A549 (cell line): ENCODE results near the gene MTG1. TPM values are rescaled to one million over a fixed set of nuclear protein-coding genes. Genes with fewer than 3 reads are reported as not detected.

Experiments used
- ATAC-seq, 2 experiments: fragments of 200-7000 bp in 1 of 2; fragments of >200 bp in 1 of 2; cut with Nextera tagmentation in 1 of 2; cut with Tn5 transposase in 1 of 2; 3 replicates each; pipeline versions ENCODE4 v1.8.0 to v1.9.1; 2018 to 2020; ENCODE audit warnings: mild to moderate bottlenecking in 1 of 2, moderate library complexity in 1 of 2
- CTCF ChIA-PET: fragments of 300-600 bp; sonication (Branson Sonifier 250); formaldehyde crosslinking; extraction: SDS; loops from one replicate; lab custom pipeline; 2021; ENCODE audit warnings: antibody characterized with exemption, inconsistent platforms; lab: Yijun Ruan, JAX
- POLR2A ChIA-PET: fragments of 350-600 bp; formaldehyde crosslinking; extraction: SDS; loops from one replicate; lab custom pipeline; 2021; ENCODE audit warnings: antibody characterized with exemption, inconsistent platforms; lab: Yijun Ruan, JAX
- DNase-seq, 2 experiments: peaks; one replicate each; pipeline versions ENCODE4 v3.0.0 to v3.0.0-alpha.2; 2011 to 2016; ENCODE audit warnings: low read depth in 1 of 2, low spot score in 1 of 2
- FAIRE-seq: peaks from 2 replicates; lab custom pipeline; 2011; peaks lifted over from hg19 to GRCh38; lab: Jason Lieb, UNC
- H3K27ac ChIP-seq, 2 experiments: fragments of >200 bp; sonication (Bioruptor Twin); formaldehyde crosslinking; 3 replicates each; pipeline ENCODE4 v1.5.1; 2016 to 2017
- H3K4me1 ChIP-seq: fragments of >200 bp; sonication (Bioruptor Twin); formaldehyde crosslinking; 3 replicates; pipeline ENCODE4 v1.6.1; 2016
- H3K4me2 ChIP-seq: fragments of >200 bp; sonication (Bioruptor Twin); formaldehyde crosslinking; 3 replicates; pipeline ENCODE4 v1.6.1; 2016
- H3K4me3 ChIP-seq: fragments of >200 bp; sonication (Bioruptor Twin); formaldehyde crosslinking; 3 replicates; pipeline ENCODE4 v1.5.1; 2016
- H3K9me3 ChIP-seq: fragments of >200 bp; sonication (Bioruptor Twin); formaldehyde crosslinking; 3 replicates; pipeline ENCODE4 v1.6.1; 2016
- CBX8 ChIP-seq: fragments of 200-600 bp; sonication (generic); IDR thresholded peaks from 2 replicates; pipeline ENCODE4 v1.6.1; 2016
- CHD2 ChIP-seq: fragments of 150-350 bp; IDR thresholded peaks from 2 replicates; pipeline ENCODE4 v1.6.1; 2014; ENCODE audit warnings: low read length; ENCODE audit not compliant: partially characterized antibody
- E2F6 ChIP-seq: IDR thresholded peaks from 2 replicates; pipeline ENCODE4 v1.6.1; 2012; ENCODE audit warnings: low read depth, borderline replicate concordance
- ESRRA ChIP-seq: fragments of 150-350 bp; IDR thresholded peaks from 2 replicates; pipeline ENCODE4 v1.6.1; 2014; ENCODE audit warnings: mild to moderate bottlenecking, low read length, borderline replicate concordance
- FOXS1 ChIP-seq: fragments of 250-450 bp; sonication (Bioruptor Pico); IDR thresholded peaks from 2 replicates; pipeline ENCODE4 v1.5.0; 2020; ENCODE audit warnings: mild to moderate bottlenecking, moderate library complexity
- HMGXB4 ChIP-seq: fragments of 250-450 bp; sonication (Bioruptor Pico); IDR thresholded peaks from 2 replicates; pipeline ENCODE4 v1.5.0; 2021; ENCODE audit warnings: mild to moderate bottlenecking, moderate library complexity, borderline replicate concordance
- HOXA7 ChIP-seq: fragments of 250-450 bp; sonication (Bioruptor Pico); IDR thresholded peaks from 2 replicates; pipeline ENCODE4 v1.5.0; 2020; ENCODE audit warnings: mild to moderate bottlenecking, moderate library complexity
- MAFK ChIP-seq: fragments of 450-650 bp; IDR thresholded peaks from 2 replicates; pipeline ENCODE4 v1.6.1; 2014; ENCODE audit not compliant: partially characterized antibody
- NPAS2 ChIP-seq: fragments of 250-450 bp; sonication (Bioruptor Pico); IDR thresholded peaks from 2 replicates; pipeline ENCODE4 v1.8.0; 2022; ENCODE audit warnings: mild to moderate bottlenecking, moderate library complexity, borderline replicate concordance
- RAD21 ChIP-seq, 2 experiments: fragments of >200 bp in 1 of 2; sonication (Bioruptor Twin) in 1 of 2; formaldehyde crosslinking in 1 of 2; IDR thresholded peaks in 1 of 2; conservative IDR thresholded peaks in 1 of 2; 2 replicates in 1 of 2; 3 replicates in 1 of 2; pipeline ENCODE4 v1.6.1; 2012 to 2018; ENCODE audit warnings: inconsistent platforms in 1 of 2
- RARB ChIP-seq: fragments of 250-450 bp; sonication (Bioruptor Pico); IDR thresholded peaks from 2 replicates; pipeline ENCODE4 v1.8.0; 2021; ENCODE audit warnings: mild to moderate bottlenecking, moderate library complexity
- RNF2 ChIP-seq: fragments of 200-600 bp; sonication (generic); IDR thresholded peaks from 2 replicates; pipeline ENCODE4 v1.6.1; 2016; ENCODE audit warnings: low read depth, mild to moderate bottlenecking, antibody characterized with exemption, moderate library complexity, borderline replicate concordance
- WGBS: methylation state at CpG from one replicate; pipeline ENCODE4 v1.1.6; 2017; ENCODE audit errors: missing lambda C conversion rate; 5-methylcytosine and 5-hydroxymethylcytosine counted together
- polyA plus RNA-seq, 4 experiments: library from polyadenylated mRNA; depleted of rRNA in 3 of 4; stranded (reverse); fragments of >200 nt; fragmentation: RNase III in 1 of 4; extraction: RNeasy Plus Mini Kit Qiagen cat#74134 plus additional on column Dnase treatment in 1 of 4; gene quantifications; 2 replicates in 3 of 4; 3 replicates in 1 of 4; pipeline ENCODE4 v1.2.3, GENCODE V29; 2011 to 2017

Gene MTG1
- polyA plus RNA-seq, 2 of the 4 experiments (the other 2 are of a cell fraction) = 60.3 to 67.2 TPM

GRCh38 chr10:133442967-133443924 is 49.3 kb downstream of the MTG1 start:
- DNase-seq (no peak), ATAC-seq (no peak; a peak in 2 of 6 replicates), FAIRE-seq (no peak)
- 47% methylated on average over 13 of the region's 16 CpGs for WGBS
- H3K4me1 ChIP-seq = no peaks in the 10 kb centered on the region
- no peak overlapping the region for H3K27ac ChIP-seq
- peaks cover 29% of the 10 kb centered on the region for H3K9me3 ChIP-seq
- ChIA-PET POLR2A (no interaction called here), CTCF (no interaction called here)
- no peak for TF ChIP-seq RARB (CRISPR knock-in tag)
- TF ChIP-seq E2F6 = no peak
- H3K4me2 ChIP-seq = no peak overlapping the region
- H3K4me3 ChIP-seq = no peak overlapping the region

- POLR2A ChIA-PET = no interaction called here
- CTCF ChIA-PET = no interaction called here
- no peak for TF ChIP-seq HMGXB4 (CRISPR knock-in tag)
- TF ChIP-seq HOXA7 (CRISPR knock-in tag) = no peak
- TF ChIP-seq RNF2 = no peak
- TF ChIP-seq FOXS1 (CRISPR knock-in tag) = no peak
- no peak for TF ChIP-seq CBX8
- no peak for TF ChIP-seq CHD2
- no peak for TF ChIP-seq MAFK
- 52% methylated on average over 9 of the region's 12 CpGs for WGBS
- no peak for DNase-seq
- no peak for FAIRE-seq
- ATAC-seq = no peak
- H3K4me2 ChIP-seq = no peak overlapping the region
- no peak overlapping the region for H3K4me3 ChIP-seq
- H3K9me3 ChIP-seq = peaks cover 41% of the 10 kb centered on the region
- no peak overlapping the region for H3K27ac ChIP-seq
- no peaks in the 10 kb centered on the region for H3K4me1 ChIP-seq
Observed at GRCh38 chr10:133444342-133445267, 50.6 kb downstream of the MTG1 start.

- CTCF ChIA-PET = no interaction called here
- Histone ChIP-seq H3K9me3 (peaks cover 47% of the 10 kb centered on the region), H3K4me2 (no peak overlapping the region), H3K27ac (no peak overlapping the region), H3K4me1 (no peaks in the 10 kb centered on the region), H3K4me3 (no peak overlapping the region)
- DNase-seq (no peak), FAIRE-seq (no peak), ATAC-seq (no peak)
- 81% methylated on average over 21 of the region's 22 CpGs for WGBS
- TF ChIP-seq RAD21 (conservative IDR thresholded peaks at IDR 0.05 in 1 of 2, IDR thresholded peaks at IDR 0.05 in 1 of 2) (no peak), NPAS2 (CRISPR knock-in tag) (no peak), ESRRA (no peak), HOXA7 (CRISPR knock-in tag) (no peak)
- POLR2A ChIA-PET = no interaction called here
Observed at GRCh38 chr10:133445268-133445732, 51.3 kb downstream of the MTG1 start.
